Panc1 (cell line): ENCODE measurements around the gene CDR2L. TPM values are rescaled to one million over a fixed set of nuclear protein-coding genes. Genes with fewer than 3 reads are reported as not detected.

Source experiments
- ATAC-seq: fragments of 200-7000 bp; cut with Tn5 transposase; 2 replicates; pipeline ENCODE4 v1.9.1; 2020; ENCODE audit warnings: mild to moderate bottlenecking, moderate library complexity
- BruUV-seq: library from RNA; stranded (reverse); fragments of 400-500 nt; replicated peaks from 2 replicates; lab custom pipeline; 2021; lab: Mats Ljungman, UMichigan
- CTCF ChIA-PET: fragments of 300-600 bp; sonication (Branson Sonifier 250); formaldehyde crosslinking; loops from one replicate; lab custom pipeline; 2022; ENCODE audit warnings: antibody characterized with exemption; lab: Charles Lee
- POLR2A ChIA-PET: fragments of 300-600 bp; sonication (Branson Sonifier 250); formaldehyde crosslinking; loops from one replicate; lab custom pipeline; 2022; ENCODE audit warnings: antibody characterized with exemption; lab: Charles Lee
- DNase-seq: peaks from one replicate; pipeline ENCODE4 v3.0.0-alpha.2; 2010; ENCODE audit warnings: low read depth, low spot score
- H3K27ac ChIP-seq: 2 replicates; pipeline ENCODE4 v1.5.1; 2011; ENCODE audit warnings: mild to moderate bottlenecking, low read length, inconsistent platforms
- H3K27me3 ChIP-seq: fragments of 200-500 bp; sonication (Bioruptor generic); 2 replicates; pipeline ENCODE4 v1.6.0; 2014; ENCODE audit warnings: low read length, inconsistent platforms; ENCODE audit not compliant: control insufficient read depth, insufficient read depth
- H3K36me3 ChIP-seq: fragments of 200-500 bp; sonication (Bioruptor generic); 2 replicates; pipeline ENCODE4 v1.5.1; 2014; ENCODE audit warnings: inconsistent platforms, mild to moderate bottlenecking, low read length, moderate library complexity; ENCODE audit not compliant: control insufficient read depth, insufficient read depth
- H3K4me1 ChIP-seq: 2 replicates; pipeline ENCODE4 v1.5.1; 2011; ENCODE audit warnings: inconsistent platforms, mild to moderate bottlenecking, low read length, moderate library complexity; ENCODE audit not compliant: control insufficient read depth, insufficient read depth
- H3K4me3 ChIP-seq, 2 experiments: 2 replicates each; pipeline ENCODE4 v1.5.1; 2011 to 2012; ENCODE audit warnings: low read depth in 2 of 2, low read length in 2 of 2, mild to moderate bottlenecking in 2 of 2, inconsistent platforms in 1 of 2, moderate library complexity in 1 of 2
- H3K9me3 ChIP-seq: fragments of 200-500 bp; sonication (Bioruptor generic); 2 replicates; pipeline ENCODE4 v1.5.1; 2014; ENCODE audit warnings: low read depth, mild to moderate bottlenecking, inconsistent platforms, low read length, moderate library complexity; ENCODE audit not compliant: control insufficient read depth, insufficient read depth
- POLR2AphosphoS5 ChIP-seq: IDR thresholded peaks from 2 replicates; pipeline ENCODE4 v1.6.1; 2012; ENCODE audit warnings: mild to moderate bottlenecking, low read depth, low read length, moderate library complexity
- SIN3A ChIP-seq: IDR thresholded peaks from 2 replicates; pipeline ENCODE4 v1.6.1; 2012; ENCODE audit warnings: low read depth, mild to moderate bottlenecking, low read length, moderate library complexity, borderline replicate concordance; ENCODE audit not compliant: insufficient read depth
- TCF7L2 ChIP-seq: IDR thresholded peaks from 2 replicates; pipeline ENCODE4 v1.6.1; 2011; ENCODE audit warnings: mild to moderate bottlenecking, low read depth, low read length, inconsistent platforms
- in situ Hi-C: cut with HindIII; loops from 2 replicates; pipeline ENCODE4 v1.10.0; 2016; ENCODE audit warnings: low sequenced_read_pairs, low pct_unique_long_range_greater_than_20kb
- intact Hi-C: fragments of 100-400 bp; cut with micrococcal nuclease; formaldehyde crosslinking; loops from one replicate; pipeline ENCODE4 v1.10.0; 2022; ENCODE audit not compliant: unreplicated experiment
- total RNA-seq: library from RNA; stranded (reverse); gene quantifications from one replicate; pipeline ENCODE4 v1.2.1, GENCODE V29; 2021; ENCODE audit not compliant: unreplicated experiment
- TF ChIP-seq, protein P1 (sequence below), 2 experiments: IDR thresholded peaks; 2 replicates each; pipeline ENCODE4 v1.6.1; 2011 to 2012; ENCODE audit warnings: low read depth in 2 of 2, control low read depth in 1 of 2, low read length in 1 of 2, mild to moderate bottlenecking in 1 of 2, moderate library complexity in 1 of 2; ENCODE audit not compliant: insufficient read depth in 1 of 2
- TF ChIP-seq, protein P2 (sequence below): fragments of 450-650 bp; IDR thresholded peaks from 2 replicates; pipeline ENCODE4 v1.5.1; 2017; ENCODE audit warnings: mild to moderate bottlenecking

The CDR2L gene
- total RNA-seq, 1 experiment from 2014 or later: 32.0 TPM

DNA sequence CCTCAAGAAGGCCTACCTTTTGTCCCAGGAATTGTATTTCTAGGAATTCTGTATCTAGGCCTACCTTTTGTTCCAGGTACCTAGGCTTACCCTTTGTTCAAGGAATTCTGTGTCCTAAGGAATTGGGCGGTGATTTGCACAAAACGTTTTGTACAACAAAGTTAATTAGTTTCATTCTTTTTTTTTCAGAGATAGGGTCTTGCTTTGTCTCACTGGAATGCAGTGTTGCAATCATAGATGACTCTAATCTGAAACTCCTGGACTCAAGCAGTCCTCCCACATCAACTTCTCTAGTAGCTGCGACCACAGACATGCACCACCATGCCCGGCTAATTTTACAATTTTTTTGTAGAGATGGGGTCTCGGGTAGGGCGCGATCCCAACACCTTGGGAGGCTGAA is 7.0 kb downstream of the CDR2L start:
- TF ChIP-seq, protein P1, sequence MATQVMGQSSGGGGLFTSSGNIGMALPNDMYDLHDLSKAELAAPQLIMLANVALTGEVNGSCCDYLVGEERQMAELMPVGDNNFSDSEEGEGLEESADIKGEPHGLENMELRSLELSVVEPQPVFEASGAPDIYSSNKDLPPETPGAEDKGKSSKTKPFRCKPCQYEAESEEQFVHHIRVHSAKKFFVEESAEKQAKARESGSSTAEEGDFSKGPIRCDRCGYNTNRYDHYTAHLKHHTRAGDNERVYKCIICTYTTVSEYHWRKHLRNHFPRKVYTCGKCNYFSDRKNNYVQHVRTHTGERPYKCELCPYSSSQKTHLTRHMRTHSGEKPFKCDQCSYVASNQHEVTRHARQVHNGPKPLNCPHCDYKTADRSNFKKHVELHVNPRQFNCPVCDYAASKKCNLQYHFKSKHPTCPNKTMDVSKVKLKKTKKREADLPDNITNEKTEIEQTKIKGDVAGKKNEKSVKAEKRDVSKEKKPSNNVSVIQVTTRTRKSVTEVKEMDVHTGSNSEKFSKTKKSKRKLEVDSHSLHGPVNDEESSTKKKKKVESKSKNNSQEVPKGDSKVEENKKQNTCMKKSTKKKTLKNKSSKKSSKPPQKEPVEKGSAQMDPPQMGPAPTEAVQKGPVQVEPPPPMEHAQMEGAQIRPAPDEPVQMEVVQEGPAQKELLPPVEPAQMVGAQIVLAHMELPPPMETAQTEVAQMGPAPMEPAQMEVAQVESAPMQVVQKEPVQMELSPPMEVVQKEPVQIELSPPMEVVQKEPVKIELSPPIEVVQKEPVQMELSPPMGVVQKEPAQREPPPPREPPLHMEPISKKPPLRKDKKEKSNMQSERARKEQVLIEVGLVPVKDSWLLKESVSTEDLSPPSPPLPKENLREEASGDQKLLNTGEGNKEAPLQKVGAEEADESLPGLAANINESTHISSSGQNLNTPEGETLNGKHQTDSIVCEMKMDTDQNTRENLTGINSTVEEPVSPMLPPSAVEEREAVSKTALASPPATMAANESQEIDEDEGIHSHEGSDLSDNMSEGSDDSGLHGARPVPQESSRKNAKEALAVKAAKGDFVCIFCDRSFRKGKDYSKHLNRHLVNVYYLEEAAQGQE (IDR thresholded peaks at IDR 0.05; ENCODE audit: insufficient read depth in 1 of 2, low read depth in 2 of 2, low read length in 1 of 2): no peak
- no peak for TF ChIP-seq TCF7L2
- no peak for TF ChIP-seq SIN3A
- TF ChIP-seq, protein P2, sequence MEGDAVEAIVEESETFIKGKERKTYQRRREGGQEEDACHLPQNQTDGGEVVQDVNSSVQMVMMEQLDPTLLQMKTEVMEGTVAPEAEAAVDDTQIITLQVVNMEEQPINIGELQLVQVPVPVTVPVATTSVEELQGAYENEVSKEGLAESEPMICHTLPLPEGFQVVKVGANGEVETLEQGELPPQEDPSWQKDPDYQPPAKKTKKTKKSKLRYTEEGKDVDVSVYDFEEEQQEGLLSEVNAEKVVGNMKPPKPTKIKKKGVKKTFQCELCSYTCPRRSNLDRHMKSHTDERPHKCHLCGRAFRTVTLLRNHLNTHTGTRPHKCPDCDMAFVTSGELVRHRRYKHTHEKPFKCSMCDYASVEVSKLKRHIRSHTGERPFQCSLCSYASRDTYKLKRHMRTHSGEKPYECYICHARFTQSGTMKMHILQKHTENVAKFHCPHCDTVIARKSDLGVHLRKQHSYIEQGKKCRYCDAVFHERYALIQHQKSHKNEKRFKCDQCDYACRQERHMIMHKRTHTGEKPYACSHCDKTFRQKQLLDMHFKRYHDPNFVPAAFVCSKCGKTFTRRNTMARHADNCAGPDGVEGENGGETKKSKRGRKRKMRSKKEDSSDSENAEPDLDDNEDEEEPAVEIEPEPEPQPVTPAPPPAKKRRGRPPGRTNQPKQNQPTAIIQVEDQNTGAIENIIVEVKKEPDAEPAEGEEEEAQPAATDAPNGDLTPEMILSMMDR: no peak
- TF ChIP-seq POLR2AphosphoS5: no peak
- DNase-seq (no peak), ATAC-seq (no peak)
- H3K4me1 ChIP-seq: peaks cover 7% of the 10 kb centered on the region
- no peak overlapping the region for H3K4me3 ChIP-seq
- ChIA-PET POLR2A (no interaction called here), CTCF (interaction anchor here (1.0 kb wide), 1 partner anchor 33 kb away, joined by 3 read pairs; no protein-coding TSS in a partner anchor)
- H3K27ac ChIP-seq: no peak overlapping the region
- no peaks in the 10 kb centered on the region for H3K9me3 ChIP-seq
- no peaks in the 10 kb centered on the region for H3K27me3 ChIP-seq
- no peaks in the 10 kb centered on the region for H3K36me3 ChIP-seq
- in situ Hi-C loops: no loop called here
- intact Hi-C loops: no loop called here
- no TSS peak for BruUV-seq

GRCh38 chr17:74995847-74996246 is 8.4 kb downstream of the CDR2L start:
- in situ Hi-C loops: no loop called here
- Histone ChIP-seq H3K9me3 (no peaks in the 10 kb centered on the region), H3K4me1 (peaks cover 7% of the 10 kb centered on the region), H3K27ac (no peak overlapping the region), H3K4me3 (no peak overlapping the region), H3K36me3 (no peaks in the 10 kb centered on the region), H3K27me3 (no peaks in the 10 kb centered on the region)
- intact Hi-C loops: no loop called here
- DNase-seq (no peak), ATAC-seq (no peak)
- no peak for TF ChIP-seq SIN3A
- TF ChIP-seq TCF7L2: no peak
- TF ChIP-seq POLR2AphosphoS5: no peak
- TF ChIP-seq, protein P1 (IDR thresholded peaks at IDR 0.05; ENCODE audit: insufficient read depth in 1 of 2, low read depth in 2 of 2, low read length in 1 of 2): no peak
- TF ChIP-seq, protein P2: no peak
- ChIA-PET CTCF (no interaction called here), POLR2A (no interaction called here)
- BruUV-seq: no TSS peak
